HEK293 (cell line): Measurements from ENCODE around the gene ZNF430.

Source experiments
- CTCF ChIA-PET: fragments of 350-600 bp; formaldehyde crosslinking; extraction: SDS; loops from one replicate; lab custom pipeline; 2021; ENCODE audit warnings: antibody characterized with exemption; lab: Yijun Ruan, JAX
- POLR2A ChIA-PET: fragments of 300-600 bp; formaldehyde crosslinking; extraction: SDS; loops from one replicate; lab custom pipeline; 2020; ENCODE audit warnings: antibody characterized with exemption, inconsistent platforms; lab: Yijun Ruan, JAX
- H3K27ac ChIP-seq: fragments of 200-500 bp; sonication (Bioruptor generic); 2 replicates; pipeline ENCODE4 v1.5.1; 2014; ENCODE audit warnings: low read depth, low read length, control low read depth, inconsistent platforms; ENCODE audit errors: extremely low read depth
- H3K36me3 ChIP-seq, 2 experiments: fragments of 200-500 bp in 1 of 2; sonication (Bioruptor generic) in 1 of 2; 1 replicate in 1 of 2; 2 replicates in 1 of 2; pipeline ENCODE4 v1.5.1; 2014 to 2017; ENCODE audit warnings: inconsistent platforms in 2 of 2, low read length in 2 of 2; ENCODE audit not compliant: control insufficient read depth in 2 of 2, insufficient read depth in 1 of 2
- H3K4me1 ChIP-seq: fragments of 200-500 bp; sonication (Bioruptor generic); 2 replicates; pipeline ENCODE4 v1.5.1; 2014; ENCODE audit warnings: mild to moderate bottlenecking, low read length, inconsistent platforms; ENCODE audit not compliant: control insufficient read depth, insufficient read depth
- H3K4me3 ChIP-seq: 2 replicates; pipeline ENCODE4 v1.5.1; 2011; ENCODE audit warnings: low read depth, mild to moderate bottlenecking, control low read depth, low read length, moderate library complexity
- H3K9me3 ChIP-seq: fragments of 200-500 bp; sonication (Bioruptor generic); 2 replicates; pipeline ENCODE4 v1.5.1; 2014; ENCODE audit warnings: low read depth, low read length, inconsistent platforms; ENCODE audit not compliant: control insufficient read depth, insufficient read depth
- CTCF ChIP-seq: fragments of 450-650 bp; formaldehyde crosslinking; IDR thresholded peaks from 2 replicates; pipeline ENCODE4 v1.5.1; 2016; ENCODE audit warnings: missing biosample characterization, missing genetic modification characterization
- FEZF1 ChIP-seq: fragments of 450-650 bp; formaldehyde crosslinking; IDR thresholded peaks from 2 replicates; pipeline ENCODE4 v1.5.1; 2016; ENCODE audit warnings: missing biosample characterization, missing genetic modification characterization
- HOXC10 ChIP-seq: sonication (generic); formaldehyde crosslinking; IDR thresholded peaks from 2 replicates; pipeline ENCODE4 v1.8.1; 2023; ENCODE audit warnings: mild to moderate bottlenecking, missing genetic modification reagents
- KLF10 ChIP-seq: fragments of 450-650 bp; IDR thresholded peaks from 2 replicates; pipeline ENCODE4 v1.5.1; 2018; ENCODE audit warnings: missing biosample characterization, mild to moderate bottlenecking, missing genetic modification characterization
- SP2 ChIP-seq: fragments of 450-650 bp; formaldehyde crosslinking; IDR thresholded peaks from 2 replicates; pipeline ENCODE4 v1.5.1; 2016; ENCODE audit warnings: missing biosample characterization, missing genetic modification characterization
- SP3 ChIP-seq: fragments of 450-650 bp; formaldehyde crosslinking; IDR thresholded peaks from 2 replicates; pipeline ENCODE4 v1.5.1; 2016; ENCODE audit warnings: missing biosample characterization, missing genetic modification characterization
- ZNF169 ChIP-seq: fragments of 450-650 bp; formaldehyde crosslinking; IDR thresholded peaks from 2 replicates; pipeline ENCODE4 v1.5.1; 2016; ENCODE audit warnings: missing biosample characterization, missing genetic modification characterization
- ZNF274 ChIP-seq, 2 experiments: fragments of 200-500 bp in 1 of 2; fragments of 450-650 bp in 1 of 2; sonication (Bioruptor generic) in 1 of 2; formaldehyde crosslinking in 1 of 2; IDR thresholded peaks; 2 replicates each; pipeline versions ENCODE4 v1.5.1 to v1.6.1; 2014 to 2016; ENCODE audit warnings: borderline replicate concordance in 1 of 2, inconsistent platforms in 1 of 2, low read length in 1 of 2, missing biosample characterization in 1 of 2, missing genetic modification characterization in 1 of 2
- ZNF280C ChIP-seq: fragments of 450-650 bp; formaldehyde crosslinking; IDR thresholded peaks from 2 replicates; pipeline ENCODE4 v1.5.1; 2016; ENCODE audit warnings: missing biosample characterization, missing genetic modification characterization
- ZNF302 ChIP-seq: fragments of 450-650 bp; formaldehyde crosslinking; IDR thresholded peaks from 2 replicates; pipeline ENCODE4 v1.5.1; 2016; ENCODE audit warnings: missing biosample characterization, missing genetic modification characterization, low read depth
- ZNF311 ChIP-seq: fragments of 450-650 bp; formaldehyde crosslinking; IDR thresholded peaks from 2 replicates; pipeline ENCODE4 v1.5.1; 2017; ENCODE audit warnings: missing biosample characterization, missing genetic modification characterization, borderline replicate concordance
- ZNF341 ChIP-seq: fragments of 450-650 bp; formaldehyde crosslinking; IDR thresholded peaks from 2 replicates; pipeline ENCODE4; 2016; ENCODE audit warnings: low read depth, missing biosample characterization, missing genetic modification characterization
- ZNF350 ChIP-seq: fragments of 450-650 bp; formaldehyde crosslinking; IDR thresholded peaks from 2 replicates; pipeline ENCODE4 v1.5.0; 2017; ENCODE audit warnings: missing biosample characterization, mild to moderate bottlenecking, missing genetic modification characterization
- ZNF398 ChIP-seq: fragments of 450-650 bp; formaldehyde crosslinking; IDR thresholded peaks from 2 replicates; pipeline ENCODE4 v1.5.1; 2017; ENCODE audit warnings: missing biosample characterization, missing genetic modification characterization
- ZNF416 ChIP-seq: fragments of 450-650 bp; formaldehyde crosslinking; IDR thresholded peaks from 2 replicates; pipeline ENCODE4 v1.5.1; 2016; ENCODE audit warnings: missing biosample characterization, missing genetic modification characterization
- ZNF423 ChIP-seq: fragments of 450-650 bp; formaldehyde crosslinking; IDR thresholded peaks from 2 replicates; pipeline ENCODE4 v1.5.1; 2016; ENCODE audit warnings: missing biosample characterization, missing genetic modification characterization
- ZNF433 ChIP-seq: fragments of 450-650 bp; formaldehyde crosslinking; IDR thresholded peaks from 2 replicates; pipeline ENCODE4 v1.5.1; 2016; ENCODE audit warnings: missing biosample characterization, missing genetic modification characterization, low read depth
- ZNF449 ChIP-seq: fragments of 450-650 bp; formaldehyde crosslinking; IDR thresholded peaks from 2 replicates; pipeline ENCODE4 v1.5.1; 2017; ENCODE audit warnings: missing biosample characterization, mild to moderate bottlenecking, missing genetic modification characterization, moderate library complexity
- ZNF501 ChIP-seq: fragments of 450-650 bp; formaldehyde crosslinking; IDR thresholded peaks from 2 replicates; pipeline ENCODE4 v1.5.1; 2016; ENCODE audit warnings: missing biosample characterization, missing genetic modification characterization
- ZNF521 ChIP-seq: fragments of 450-650 bp; formaldehyde crosslinking; IDR thresholded peaks from 2 replicates; pipeline ENCODE4 v1.5.1; 2017; ENCODE audit warnings: missing biosample characterization, mild to moderate bottlenecking, missing genetic modification characterization
- ZNF529 ChIP-seq: fragments of 450-650 bp; formaldehyde crosslinking; IDR thresholded peaks from 2 replicates; pipeline ENCODE4 v1.5.1; 2017; ENCODE audit warnings: missing genetic modification characterization, missing biosample characterization; ENCODE audit not compliant: insufficient replicate concordance
- ZNF544 ChIP-seq: fragments of 450-650 bp; formaldehyde crosslinking; IDR thresholded peaks from 2 replicates; pipeline ENCODE4 v1.5.0; 2017; ENCODE audit warnings: missing biosample characterization, missing genetic modification characterization
- ZNF548 ChIP-seq: fragments of 450-650 bp; formaldehyde crosslinking; IDR thresholded peaks from 2 replicates; pipeline ENCODE4 v1.5.1; 2016; ENCODE audit warnings: missing biosample characterization, missing genetic modification characterization
- ZNF571 ChIP-seq: fragments of 450-650 bp; formaldehyde crosslinking; IDR thresholded peaks from 2 replicates; pipeline ENCODE4 v1.5.0; 2017; ENCODE audit warnings: missing biosample characterization, missing genetic modification characterization
- ZNF677 ChIP-seq: fragments of 450-650 bp; IDR thresholded peaks from 2 replicates; pipeline ENCODE4 v1.5.0; 2018; ENCODE audit warnings: missing biosample characterization, mild to moderate bottlenecking, missing genetic modification characterization, moderate library complexity
- ZSCAN30 ChIP-seq: fragments of 450-650 bp; IDR thresholded peaks from 2 replicates; pipeline ENCODE4 v1.5.1; 2018; ENCODE audit warnings: missing biosample characterization, mild to moderate bottlenecking, missing genetic modification characterization, moderate library complexity

ZNF430 gene

GRCh38 chr19:21098291-21098690, 77.8 kb downstream of the ZNF430 start (continued):
- TF ChIP-seq ZNF311 (tag by site-specific recombination) = no peak
- no peak for TF ChIP-seq ZNF274 (IDR thresholded peaks at IDR 0.05; ENCODE audit: low read length)
- TF ChIP-seq ZNF274 (tag by site-specific recombination; IDR thresholded peaks at IDR 0.05; ENCODE audit: borderline replicate concordance) = no peak
- TF ChIP-seq CTCF (tag by site-specific recombination) = no peak
- TF ChIP-seq ZNF350 (tag by site-specific recombination) = no peak
- TF ChIP-seq SP2 (tag by site-specific recombination) = no peak
- TF ChIP-seq ZNF416 (tag by site-specific recombination) = no peak
- no peak for TF ChIP-seq ZSCAN30 (tag by site-specific recombination)
- no peak for TF ChIP-seq ZNF501 (tag by site-specific recombination)
- no peak for TF ChIP-seq ZNF529 (tag by site-specific recombination)
- no peak for TF ChIP-seq ZNF544
- TF ChIP-seq, all 188 proteins: peak for 0

GRCh38 chr19:21101521-21102242, 81.2 kb downstream of the ZNF430 start:
- POLR2A ChIA-PET = no interaction called here
- H3K9me3 ChIP-seq = no peaks in the 10 kb centered on the region
- CTCF ChIA-PET = no interaction called here
- no peaks in the 10 kb centered on the region for H3K4me1 ChIP-seq
- no peak overlapping the region for H3K4me3 ChIP-seq
- no peak overlapping the region for H3K27ac ChIP-seq
- TF ChIP-seq ZNF398 (tag by site-specific recombination) (no peak), ZNF449 (tag by site-specific recombination) (no peak), ZNF521 (tag by site-specific recombination) (no peak)
- H3K36me3 ChIP-seq = peaks cover 58 to 62% of the 10 kb centered on the region in 2 experiments

- H3K4me3 ChIP-seq = no peak overlapping the region
- H3K9me3 ChIP-seq = no peaks in the 10 kb centered on the region
- POLR2A ChIA-PET = no interaction called here
- no peak overlapping the region for H3K27ac ChIP-seq
- H3K36me3 ChIP-seq = peaks cover 46 to 53% of the 10 kb centered on the region in 2 experiments
- CTCF ChIA-PET = interaction anchor here (0.6 kb wide), 2 partner anchors 101 to 944 kb away, joined by 3 to 4 read pairs; no protein-coding TSS in a partner anchor
- no peaks in the 10 kb centered on the region for H3K4me1 ChIP-seq
- TF ChIP-seq HOXC10 (CRISPR knock-in tag) (no peak), ZNF341 (tag by site-specific recombination) (no peak), ZNF433 (tag by site-specific recombination) (no peak), ZNF169 (tag by site-specific recombination) (no peak), ZNF423 (no peak), SP3 (tag by site-specific recombination) (no peak), ZNF280C (no peak), ZNF302 (tag by site-specific recombination) (no peak), ZNF571 (tag by site-specific recombination) (no peak), KLF10 (no peak), FEZF1 (tag by site-specific recombination) (no peak), ZNF548 (tag by site-specific recombination) (no peak), ZNF677 (tag by site-specific recombination) (no peak)
Observed at GRCh38 chr19:21109116-21109515, 88.7 kb downstream of the ZNF430 start.
